HG03457 (cell line): Measurements from ENCODE around the gene IFT122.
"Not testable (repeated sequence)": the region's sequence is repeated elsewhere in the genome, so short reads cannot be mapped to it uniquely, and the experiment has no call there.

Experiments used
- ATAC-seq: cut with Tn5 transposase; IDR thresholded peaks from one replicate; pipeline ENCODE4 v1.9.1; 2021; ENCODE audit warnings: moderate number of reproducible peaks; ENCODE audit not compliant: unreplicated experiment

IFT122 gene

GRCh38 chr3:129492691-129493090, 52.7 kb downstream of the IFT122 start:
- ATAC-seq, result no peak

- ATAC-seq, result no peak
Observed at GRCh38 chr3:129493206-129493605, 53.2 kb downstream of the IFT122 start.

- not testable (repeated sequence) for ATAC-seq
Observed at GRCh38 chr3:129494499-129494898, 54.5 kb downstream of the IFT122 start.

GRCh38 chr3:129495006-129495639, 55.1 kb downstream of the IFT122 start:
- ATAC-seq, result not testable (repeated sequence)

GRCh38 chr3:129497876-129498275, 57.9 kb downstream of the IFT122 start:
- not testable (repeated sequence) for ATAC-seq

GRCh38 chr3:129498603-129499488, 58.8 kb downstream of the IFT122 start:
- ATAC-seq, result not testable (repeated sequence)

- not testable (repeated sequence) for ATAC-seq
Observed at GRCh38 chr3:129499604-129500333, 59.7 kb downstream of the IFT122 start.

GRCh38 chr3:129500334-129500658, 60.3 kb downstream of the IFT122 start:
- no peak for ATAC-seq

GRCh38 chr3:129501630-129502029, 61.6 kb downstream of the IFT122 start:
- no peak for ATAC-seq

- no peak for ATAC-seq
Observed at GRCh38 chr3:129502641-129503408, 62.8 kb downstream of the IFT122 start.

- no peak for ATAC-seq
Observed at GRCh38 chr3:129503471-129504291, 63.7 kb downstream of the IFT122 start.

- no peak for ATAC-seq
Observed at GRCh38 chr3:129504471-129505100, 64.6 kb downstream of the IFT122 start.

GRCh38 chr3:129505341-129505740, 65.3 kb downstream of the IFT122 start:
- ATAC-seq, result no peak

- ATAC-seq, result no peak
Observed at GRCh38 chr3:129506231-129506742, 66.3 kb downstream of the IFT122 start.

- ATAC-seq, result no peak
Observed at GRCh38 chr3:129507181-129507831, 67.3 kb downstream of the IFT122 start.

- ATAC-seq, result no peak
Observed at GRCh38 chr3:129512595-129512994, 72.6 kb downstream of the IFT122 start.

- no peak for ATAC-seq
Observed at GRCh38 chr3:129513705-129514104, 73.7 kb downstream of the IFT122 start.

- no peak for ATAC-seq
Observed at GRCh38 chr3:129514110-129514509, 74.1 kb downstream of the IFT122 start.

GRCh38 chr3:129514563-129514962, 74.5 kb downstream of the IFT122 start:
- no peak for ATAC-seq
